ENCODE results near the gene EXOC4.

Gene EXOC4

GRCh38 chr7:133750287-133750686 is 497.4 kb downstream of the EXOC4 start:
- H3K36me3 ChIP-seq (ENCODE audit: control insufficient read depth, insufficient read depth, low read length): no peaks in the 10 kb centered on the region
- no peak for DNase-seq (ENCODE audit: extremely low read depth, insufficient read length)
- no peak overlapping the region for H3K4me3 ChIP-seq (replicated peaks; ENCODE audit: low read depth, low read length)

GRCh38 chr7:133751079-133751478 is 498.2 kb downstream of the EXOC4 start:
- no peaks in the 10 kb centered on the region for H3K27me3 ChIP-seq (replicated peaks; ENCODE audit: control insufficient read depth, insufficient read depth, low read length)
- H3K36me3 ChIP-seq (ENCODE audit: control insufficient read depth, insufficient read depth, low read length): no peaks in the 10 kb centered on the region
- DNase-seq (ENCODE audit: extremely low read depth, insufficient read length): no peak
- no peak overlapping the region for H3K4me3 ChIP-seq (replicated peaks; ENCODE audit: low read depth, low read length)
- no peak for TF ChIP-seq CTCF (IDR thresholded peaks at IDR 0.05; ENCODE audit: insufficient read depth, low read length, poor library complexity, severe bottlenecking)

More at GRCh38 chr7:133750287-133750686, 497.4 kb downstream of the EXOC4 start:
- no peak for TF ChIP-seq CTCF (IDR thresholded peaks at IDR 0.05; ENCODE audit: insufficient read depth, low read length, poor library complexity, severe bottlenecking)
- H3K27me3 ChIP-seq (replicated peaks; ENCODE audit: control insufficient read depth, insufficient read depth, low read length): no peaks in the 10 kb centered on the region

- no peak for DNase-seq (ENCODE audit: extremely low read depth, insufficient read length)
- Histone ChIP-seq H3K36me3 (ENCODE audit: control insufficient read depth, insufficient read depth, low read length) (no peaks in the 10 kb centered on the region), H3K27me3 (replicated peaks; ENCODE audit: control insufficient read depth, insufficient read depth, low read length) (no peaks in the 10 kb centered on the region), H3K4me3 (replicated peaks; ENCODE audit: low read depth, low read length) (no peak overlapping the region)
- TF ChIP-seq CTCF (IDR thresholded peaks at IDR 0.05; ENCODE audit: insufficient read depth, low read length, poor library complexity, severe bottlenecking): no peak
Observed at GRCh38 chr7:133753513-133753912, 500.6 kb downstream of the EXOC4 start.

- TF ChIP-seq CTCF (IDR thresholded peaks at IDR 0.05; ENCODE audit: insufficient read depth, low read length, poor library complexity, severe bottlenecking): no peak
- Histone ChIP-seq H3K36me3 (ENCODE audit: control insufficient read depth, insufficient read depth, low read length) (no peaks in the 10 kb centered on the region), H3K4me3 (replicated peaks; ENCODE audit: low read depth, low read length) (no peak overlapping the region), H3K27me3 (replicated peaks; ENCODE audit: control insufficient read depth, insufficient read depth, low read length) (no peaks in the 10 kb centered on the region)
- DNase-seq (ENCODE audit: extremely low read depth, insufficient read length): no peak
Observed at GRCh38 chr7:133754708-133755107, 501.8 kb downstream of the EXOC4 start.

GRCh38 chr7:133755901-133756300 is 503.0 kb downstream of the EXOC4 start:
- DNase-seq (ENCODE audit: extremely low read depth, insufficient read length): no peak
- no peak for TF ChIP-seq CTCF (IDR thresholded peaks at IDR 0.05; ENCODE audit: insufficient read depth, low read length, poor library complexity, severe bottlenecking)
- Histone ChIP-seq H3K36me3 (ENCODE audit: control insufficient read depth, insufficient read depth, low read length) (no peaks in the 10 kb centered on the region), H3K27me3 (replicated peaks; ENCODE audit: control insufficient read depth, insufficient read depth, low read length) (no peaks in the 10 kb centered on the region), H3K4me3 (replicated peaks; ENCODE audit: low read depth, low read length) (no peak overlapping the region)

GRCh38 chr7:133761443-133761842 is 508.6 kb downstream of the EXOC4 start:
- H3K27me3 ChIP-seq (replicated peaks; ENCODE audit: control insufficient read depth, insufficient read depth, low read length): no peaks in the 10 kb centered on the region
- H3K36me3 ChIP-seq (ENCODE audit: control insufficient read depth, insufficient read depth, low read length): no peaks in the 10 kb centered on the region
- no peak for TF ChIP-seq CTCF (IDR thresholded peaks at IDR 0.05; ENCODE audit: insufficient read depth, low read length, poor library complexity, severe bottlenecking)
- no peak for DNase-seq (ENCODE audit: extremely low read depth, insufficient read length)
- H3K4me3 ChIP-seq (replicated peaks; ENCODE audit: low read depth, low read length): no peak overlapping the region

Measured in GM06990 (cell line).